ACHN (cell line): ENCODE data around the gene IRF4.

Experiments
- DNase-seq: peaks from one replicate; pipeline ENCODE4 v3.0.0-alpha.2; 2015
- in situ Hi-C: cut with HindIII; loops from 2 replicates; pipeline ENCODE4 v1.10.0; 2017; ENCODE audit warnings: low sequenced_read_pairs, low pct_ligation_motif_present, low pct_unique_long_range_greater_than_20kb

IRF4 gene

DNA sequence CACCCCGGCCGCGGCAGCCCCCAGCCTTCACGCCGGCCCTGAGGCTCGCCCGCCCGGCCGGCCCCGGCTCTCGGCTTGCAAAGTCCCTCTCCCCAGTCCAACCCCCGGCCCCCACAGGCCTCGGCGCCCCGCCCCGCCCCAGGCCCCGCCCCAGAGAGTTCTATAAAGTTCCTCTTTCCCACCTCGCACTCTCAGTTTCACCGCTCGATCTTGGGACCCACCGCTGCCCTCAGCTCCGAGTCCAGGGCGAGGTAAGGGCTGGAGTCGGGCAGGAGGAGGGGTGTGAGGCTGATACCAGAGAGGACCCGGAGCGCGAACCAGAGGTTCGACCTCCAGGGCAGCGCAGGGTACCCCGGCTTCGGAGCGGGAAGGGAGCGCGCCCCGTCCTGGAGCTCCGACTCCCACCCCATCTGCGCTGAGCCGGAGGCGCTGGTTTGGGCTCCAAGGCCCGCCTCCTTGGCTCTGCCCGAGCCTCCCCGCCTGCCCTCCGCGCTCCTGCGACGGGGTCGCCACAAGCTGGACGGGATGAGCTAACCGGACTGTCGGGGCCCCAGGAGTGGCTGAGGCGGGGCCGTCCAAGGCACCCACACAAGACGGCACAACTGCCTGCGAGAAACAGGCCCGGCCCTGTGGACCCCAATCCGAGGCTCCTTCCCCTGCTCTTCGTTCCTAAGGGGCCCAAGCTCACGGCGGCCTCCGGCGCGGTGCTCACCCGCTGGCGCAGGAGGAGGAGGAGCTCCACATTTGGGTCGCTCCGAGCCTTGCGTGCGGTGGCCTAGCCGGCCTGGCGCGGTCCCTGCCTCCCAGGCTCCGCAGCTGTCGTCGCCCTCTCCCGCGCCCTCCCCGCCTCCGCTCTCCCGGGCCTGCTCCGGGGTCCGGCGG, at the start of gene IRF4:
TSS of gene IRF4 (plus strand) at position 194 of the 882 bp plus-strand sequence. CDS start 1,401 bp downstream, outside the sequence.
- no peak for DNase-seq
- in situ Hi-C loops = no loop called here

DNA sequence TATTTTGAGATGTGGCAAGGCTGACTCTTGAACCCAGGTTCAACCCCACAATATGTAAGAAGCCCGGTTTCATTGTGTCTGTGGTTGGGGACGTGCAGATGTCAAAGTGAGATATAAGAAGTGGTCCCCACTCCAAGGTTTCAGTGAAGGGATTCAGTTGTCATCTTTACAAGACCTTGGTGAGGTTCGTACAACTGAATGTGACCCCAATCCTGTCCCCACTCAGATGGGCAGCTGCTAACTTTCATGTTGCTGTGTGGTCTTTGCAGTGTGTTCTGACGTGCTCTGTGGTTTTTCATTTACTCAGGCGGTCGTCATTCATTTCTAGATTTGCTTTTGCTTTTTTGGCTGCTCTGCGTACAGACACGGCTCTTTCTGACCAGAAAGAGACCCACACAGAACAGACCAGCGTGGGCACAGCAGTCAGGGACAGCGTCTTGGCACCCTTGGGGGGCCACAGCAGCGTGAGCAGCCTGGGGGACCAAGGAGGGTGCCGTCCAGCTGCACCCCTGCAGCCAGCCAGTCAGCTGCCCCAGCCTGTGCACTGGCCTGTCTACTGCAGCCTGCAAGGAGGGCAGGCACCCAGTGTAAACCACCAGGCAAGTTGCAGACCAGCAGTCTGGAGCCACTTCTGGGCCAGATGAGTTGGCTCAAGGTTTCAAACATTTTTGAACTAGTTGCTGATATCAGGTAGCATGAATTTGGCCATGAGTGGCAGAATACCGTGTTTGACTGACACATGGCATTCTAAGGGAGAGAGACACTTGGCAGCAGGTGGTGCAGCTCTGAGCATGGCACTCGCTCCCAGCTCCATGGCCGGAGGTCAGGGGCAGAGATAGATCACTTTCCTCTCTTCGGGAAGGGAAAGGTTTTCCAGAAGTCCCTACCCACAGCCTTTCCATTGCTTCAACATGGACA, 49.4 kb upstream of the IRF4 start:
- in situ Hi-C loops = no loop called here
- no peak for DNase-seq

DNA sequence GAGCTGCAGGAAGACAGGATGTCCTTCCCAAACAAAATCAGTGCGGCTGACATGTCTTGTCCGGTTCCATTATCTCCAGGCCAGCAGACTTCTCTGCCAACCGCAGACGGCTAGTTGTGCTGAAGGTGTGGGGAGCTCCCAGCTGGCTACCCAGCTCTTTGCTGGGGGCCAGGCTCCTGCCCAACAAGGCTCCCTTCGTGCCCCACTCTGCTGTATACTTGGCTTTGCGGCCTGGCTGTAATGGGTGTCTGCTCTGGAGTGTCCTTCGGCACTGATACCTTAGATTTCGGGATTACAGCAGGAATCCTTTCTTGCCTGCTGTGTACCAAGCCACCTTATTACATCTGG, 48.7 kb upstream of the IRF4 start:
- in situ Hi-C loops = no loop called here

DNA sequence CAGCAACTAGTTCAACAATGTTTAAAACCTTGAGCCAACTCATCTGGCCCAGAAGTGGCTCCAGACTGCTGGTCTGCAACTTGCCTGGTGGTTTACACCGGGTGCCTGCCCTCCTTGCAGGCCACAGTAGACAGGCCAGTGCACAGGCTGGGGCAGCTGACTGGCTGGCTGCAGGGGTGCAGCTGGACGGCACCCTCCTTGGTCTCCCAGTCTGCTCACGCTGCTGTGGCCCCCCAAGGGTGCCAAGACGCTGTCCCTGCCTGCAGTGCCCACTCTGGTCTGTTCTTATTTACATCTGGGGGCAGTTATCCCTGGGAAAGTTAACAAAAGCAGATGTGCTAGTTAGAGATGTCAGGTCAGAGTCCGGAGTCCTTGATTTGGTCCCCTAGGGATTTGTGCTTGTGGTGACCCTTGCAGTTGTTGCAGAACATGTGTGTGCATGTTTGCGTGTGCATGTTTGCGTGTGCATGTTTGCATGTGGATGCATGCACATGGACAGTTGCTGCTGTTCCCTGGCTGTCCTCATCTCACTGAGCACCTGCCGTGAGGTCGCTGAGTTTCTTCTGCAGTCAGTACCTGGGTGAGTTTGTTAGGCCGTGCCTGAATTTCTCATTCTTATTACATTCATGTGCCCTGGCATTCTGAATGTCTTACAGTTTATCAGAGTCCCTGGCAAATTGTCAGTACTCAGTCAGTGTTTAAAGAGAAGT, 48.2 kb upstream of the IRF4 start:
- in situ Hi-C loops = no loop called here
- DNase-seq = no peak

More for the DNA sequence above, 48.7 kb upstream of the IRF4 start:
- no peak for DNase-seq

DNA sequence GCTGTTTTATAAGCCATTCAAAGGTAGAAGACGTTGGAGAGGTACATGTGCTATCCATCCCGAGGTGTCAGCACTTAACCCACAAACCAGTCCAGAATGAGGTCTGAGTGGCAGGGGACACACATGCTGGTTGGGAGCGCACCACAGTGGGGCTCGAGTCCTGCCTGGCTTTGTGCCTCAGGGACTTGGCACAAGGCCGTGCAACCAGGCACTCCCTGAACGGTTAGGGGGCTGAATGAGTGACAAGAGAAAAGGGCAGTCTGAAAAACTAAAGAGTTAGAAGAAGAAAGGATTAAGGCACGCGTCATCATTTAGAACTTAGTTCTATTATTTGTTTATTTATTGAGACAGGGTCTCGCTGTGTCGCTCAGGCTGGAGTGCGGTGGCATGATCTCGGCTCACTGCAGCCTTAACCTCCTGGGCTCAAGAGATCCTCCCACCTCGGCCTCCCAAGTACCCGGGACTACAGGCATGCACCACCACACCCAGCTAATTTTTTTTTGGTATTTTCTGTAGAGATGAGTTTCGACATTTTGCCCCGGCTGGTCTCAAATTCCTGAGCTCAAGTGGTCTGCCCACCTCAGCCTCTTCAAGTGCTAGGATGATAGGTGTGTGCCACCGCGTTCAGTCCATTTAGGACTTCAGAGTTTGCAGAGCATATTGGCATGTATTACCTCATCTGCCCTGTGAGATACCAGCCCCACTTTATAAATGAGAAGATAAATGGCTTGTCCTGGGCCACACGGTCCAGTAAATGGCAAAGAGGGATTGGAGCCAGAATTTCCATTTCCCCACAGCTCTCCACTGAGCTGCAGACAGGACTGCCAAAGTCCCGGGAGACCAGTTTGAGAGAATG, 47.4 kb upstream of the IRF4 start:
- in situ Hi-C loops = no loop called here
- no peak for DNase-seq

DNA sequence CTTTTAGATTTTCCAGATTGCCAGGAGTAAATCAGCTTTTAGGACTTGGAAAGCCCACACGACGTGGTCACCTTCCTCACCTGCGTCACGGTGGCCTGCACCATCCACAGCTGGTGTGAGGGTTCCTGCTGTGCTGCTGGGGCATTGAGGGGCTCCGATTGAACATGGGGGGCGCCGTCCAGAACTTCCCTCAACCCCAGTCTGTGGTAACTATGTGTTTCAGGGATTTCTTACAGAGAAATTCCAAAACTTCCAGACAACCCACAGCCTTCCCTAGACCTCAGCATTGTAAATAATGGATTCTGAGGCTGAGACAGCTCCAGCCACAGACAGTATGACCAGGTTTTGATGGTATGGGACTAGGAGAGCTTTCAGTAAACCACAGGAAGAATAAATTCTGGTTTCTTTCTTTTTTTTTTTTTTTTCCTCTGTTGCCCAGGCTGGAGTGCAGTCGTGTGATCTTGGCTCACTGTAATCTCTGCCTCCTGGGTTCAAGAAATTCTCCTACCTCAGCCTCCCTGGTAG, 46.7 kb upstream of the IRF4 start:
- DNase-seq = no peak
- in situ Hi-C loops = no loop called here

DNA sequence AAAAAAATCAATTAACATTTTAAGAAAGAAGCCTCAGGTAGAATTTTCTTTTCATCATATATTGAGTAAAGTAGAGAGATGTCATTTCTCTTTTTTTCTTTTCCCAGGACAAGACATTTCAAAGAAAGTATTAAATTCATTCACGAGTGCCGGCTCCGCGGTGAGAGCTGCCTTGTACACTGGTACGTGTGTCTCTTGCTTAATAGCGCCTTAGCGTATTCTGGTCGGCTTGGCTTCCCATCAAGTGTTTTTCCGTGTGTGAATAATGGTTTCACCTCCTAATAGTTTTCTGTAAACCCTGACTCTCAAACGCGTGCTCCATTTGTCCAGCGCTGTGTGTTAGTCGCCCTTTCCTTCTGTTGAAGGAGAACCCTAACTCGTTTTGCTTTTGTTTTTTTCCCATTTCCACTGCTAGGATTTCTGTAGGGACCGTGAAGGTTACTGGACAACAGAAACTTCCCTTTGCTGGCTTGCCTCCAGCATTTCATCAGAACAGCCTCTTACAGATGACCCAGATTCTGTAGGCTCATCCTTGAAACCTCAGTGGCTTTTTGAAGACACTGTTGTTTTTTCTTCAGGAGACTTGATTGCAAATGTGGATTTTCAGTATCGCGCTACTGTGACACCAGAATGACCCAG, 45.7 kb upstream of the IRF4 start:
- in situ Hi-C loops = no loop called here
- no peak for DNase-seq

DNA sequence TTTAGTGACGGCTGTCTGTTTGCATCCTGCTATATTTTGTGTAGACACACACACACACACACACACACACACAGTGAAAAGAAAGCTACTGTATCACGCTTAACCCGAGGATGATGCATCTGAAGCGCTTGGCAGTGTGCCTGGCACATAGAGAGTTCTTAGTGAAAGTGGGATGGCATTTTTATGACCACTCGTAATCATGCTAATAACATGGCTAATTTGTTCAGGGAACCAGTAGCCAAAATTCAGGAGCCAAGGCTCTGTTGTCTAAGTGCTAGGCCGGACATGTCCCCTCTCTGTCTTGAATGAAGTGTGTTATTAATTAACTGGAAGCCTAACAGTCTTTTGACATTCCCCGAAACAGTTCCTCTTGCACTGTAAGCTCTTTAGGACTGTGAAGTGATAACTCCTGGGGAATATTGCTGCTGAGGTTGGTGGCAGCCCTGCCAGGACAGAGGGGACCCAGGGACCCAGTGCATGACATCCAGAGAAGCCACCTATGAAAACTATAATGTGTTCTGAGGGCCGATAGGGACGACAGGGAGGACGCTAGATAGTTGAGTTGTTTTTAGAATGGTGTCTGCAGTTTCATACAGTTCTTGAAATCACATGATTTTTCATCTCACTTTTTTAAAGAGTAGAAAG, 45.0 kb upstream of the IRF4 start:
- DNase-seq = no peak
- in situ Hi-C loops = no loop called here

DNA sequence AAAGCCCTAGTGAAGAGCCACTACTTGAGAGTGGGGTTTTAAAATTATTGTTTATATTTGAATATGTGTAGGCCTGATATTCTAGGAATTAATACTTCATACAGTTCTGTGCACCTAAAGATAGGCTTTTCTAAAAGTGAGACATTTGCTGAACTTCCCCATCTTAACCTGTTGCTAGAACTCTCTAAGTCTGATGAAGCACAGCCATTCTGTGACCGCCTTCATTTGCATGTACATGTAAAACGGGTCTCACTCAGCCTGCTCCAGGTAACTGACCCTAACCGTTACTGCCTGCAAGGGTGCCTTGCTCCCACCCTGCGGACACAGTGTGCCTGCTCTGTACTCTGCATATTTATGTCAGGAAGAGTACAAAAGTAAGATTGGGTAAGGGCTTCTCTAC, 44.3 kb upstream of the IRF4 start:
- DNase-seq = no peak
- in situ Hi-C loops = no loop called here

DNA sequence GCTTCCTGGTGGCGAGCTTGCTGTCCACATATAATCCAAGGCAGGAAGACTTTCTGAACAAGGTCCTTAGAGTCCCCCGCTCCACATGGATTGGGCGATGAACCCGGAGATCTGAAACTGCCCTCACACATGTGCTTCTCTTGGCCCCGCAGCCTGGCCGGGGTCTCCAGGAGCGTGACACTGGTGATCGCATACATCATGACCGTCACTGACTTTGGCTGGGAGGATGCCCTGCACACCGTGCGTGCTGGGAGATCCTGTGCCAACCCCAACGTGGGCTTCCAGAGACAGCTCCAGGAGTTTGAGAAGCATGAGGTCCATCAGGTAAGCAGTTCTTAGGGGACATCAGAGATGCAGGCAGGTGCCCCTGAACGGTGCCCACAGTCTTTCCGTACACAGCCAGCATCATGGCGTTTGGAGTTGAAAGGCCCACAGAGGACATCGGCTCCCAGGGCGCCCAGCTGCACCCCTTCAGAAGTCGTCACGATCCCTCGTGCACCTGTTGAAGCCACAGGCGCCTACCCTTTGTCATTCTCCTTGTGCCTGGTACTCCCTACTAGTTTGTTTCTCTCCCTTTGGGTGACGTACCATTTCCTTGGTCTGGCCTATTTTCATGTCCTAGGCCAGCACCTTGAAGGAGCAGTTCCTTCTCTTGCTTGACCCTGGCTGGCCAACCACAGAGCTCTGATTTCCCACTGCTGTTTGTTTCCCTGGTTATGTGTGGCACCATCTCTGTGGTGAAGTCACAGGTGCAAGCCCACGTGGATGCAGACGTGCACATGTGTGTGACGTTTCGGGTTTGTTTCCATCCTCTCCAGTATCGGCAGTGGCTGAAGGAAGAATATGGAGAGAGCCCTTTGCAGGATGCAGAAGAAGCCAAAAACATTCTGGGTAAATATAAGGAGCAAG, 43.3 kb upstream of the IRF4 start:
- DNase-seq = no peak
- in situ Hi-C loops = no loop called here

DNA sequence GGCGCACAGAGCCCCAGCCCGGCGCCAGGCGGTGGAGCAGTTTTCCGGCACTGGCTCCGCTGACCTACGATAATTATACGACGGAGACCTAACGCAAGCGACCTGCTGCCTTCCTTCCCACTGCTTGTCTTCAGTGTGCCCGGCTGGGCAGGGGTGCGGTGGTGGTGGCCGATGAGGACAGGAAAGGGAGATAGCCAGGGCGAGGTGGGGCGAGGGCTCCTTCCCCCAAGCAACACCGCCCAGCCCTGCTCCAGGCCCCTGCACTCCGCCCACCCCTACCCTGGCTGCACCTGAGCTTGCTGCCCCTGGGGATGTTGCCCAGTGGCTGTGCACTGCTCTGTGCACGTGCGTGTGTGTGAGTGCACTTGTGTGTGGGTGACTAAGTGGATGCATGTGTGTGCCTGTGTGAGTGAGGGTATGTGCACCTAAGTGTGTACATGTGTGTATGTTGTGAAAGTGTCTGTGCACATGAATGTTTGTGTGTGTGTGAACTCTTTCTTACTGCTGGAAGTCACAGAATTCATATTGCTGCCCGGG, 42.6 kb upstream of the IRF4 start:
- DNase-seq = no peak
- in situ Hi-C loops = no loop called here

DNA sequence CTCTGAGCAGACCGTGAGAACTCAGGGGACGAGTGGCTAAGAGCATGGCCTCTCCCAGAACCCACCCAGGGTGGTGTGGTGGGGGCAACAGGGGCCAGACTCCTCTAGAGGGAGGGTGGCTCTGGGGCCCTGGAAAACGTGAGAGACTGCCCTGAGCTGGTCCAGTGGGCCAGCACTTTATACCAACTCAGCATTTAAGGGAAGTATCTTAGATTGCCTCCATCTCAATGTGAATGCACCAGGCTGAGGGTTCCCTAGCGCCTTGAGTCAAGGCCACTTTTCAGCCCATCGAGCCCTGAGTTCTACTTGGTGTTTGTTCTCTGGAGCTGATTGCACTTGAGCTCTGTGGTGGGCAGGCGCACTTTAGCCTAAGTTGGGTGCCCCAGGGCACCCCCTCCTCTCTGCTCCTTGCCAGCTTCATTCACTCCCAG, 42.0 kb upstream of the IRF4 start:
- DNase-seq = no peak
- in situ Hi-C loops = no loop called here

DNA sequence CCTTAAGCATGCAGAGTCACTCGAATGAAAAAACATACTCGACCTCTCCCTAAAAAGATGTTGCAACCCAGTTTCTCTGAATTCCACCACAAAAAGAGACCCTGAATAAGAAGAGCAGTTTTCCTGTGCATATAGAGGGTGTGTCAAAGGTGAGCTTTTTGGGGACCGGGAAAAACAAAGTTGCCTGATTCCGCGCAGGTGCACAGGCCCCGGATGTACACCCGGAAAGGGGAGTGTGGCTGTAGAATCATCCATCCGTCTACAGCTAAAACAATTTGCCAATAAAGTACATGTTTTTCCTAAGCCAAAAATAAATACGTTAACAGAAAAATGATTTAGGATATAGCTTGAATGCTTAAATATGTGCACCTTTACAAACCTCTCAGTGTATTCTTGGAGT, 41.2 kb upstream of the IRF4 start:
- DNase-seq = no peak
- in situ Hi-C loops = no loop called here

DNA sequence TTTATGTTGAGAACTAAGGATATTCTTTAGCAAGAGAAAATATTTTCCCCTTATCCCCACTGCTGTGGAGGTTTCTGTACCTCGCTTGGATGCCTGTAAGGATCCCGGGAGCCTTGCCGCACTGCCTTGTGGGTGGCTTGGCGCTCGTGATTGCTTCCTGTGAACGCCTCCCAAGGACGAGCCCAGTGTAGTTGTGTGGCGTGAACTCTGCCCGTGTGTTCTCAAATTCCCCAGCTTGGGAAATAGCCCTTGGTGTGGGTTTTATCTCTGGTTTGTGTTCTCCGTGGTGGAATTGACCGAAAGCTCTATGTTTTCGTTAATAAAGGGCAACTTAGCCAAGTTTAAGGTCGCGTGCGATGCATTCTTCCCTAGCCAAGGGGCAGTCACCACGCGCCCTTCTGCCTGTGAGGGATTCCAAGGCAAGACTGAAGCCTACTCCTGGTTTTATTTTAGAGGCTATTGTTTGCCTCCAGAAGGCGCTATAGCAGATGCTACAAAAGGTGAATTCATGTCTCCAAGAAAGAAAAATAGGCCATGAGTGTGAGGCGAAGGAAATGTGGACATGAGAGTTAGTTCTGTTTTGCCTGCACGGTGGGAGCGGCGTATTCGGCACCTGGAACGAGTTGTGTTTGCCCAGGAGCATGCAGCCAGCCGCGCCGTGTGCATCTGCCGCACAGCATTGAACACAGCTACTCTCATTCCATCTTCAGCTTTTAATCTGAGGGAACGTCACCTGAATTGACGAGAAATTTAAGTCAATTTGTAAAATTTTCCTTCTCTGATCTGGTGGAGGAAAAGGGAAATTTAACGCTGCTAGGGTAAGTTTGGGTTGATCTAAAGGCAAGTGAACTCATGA, 40.3 kb upstream of the IRF4 start:
- DNase-seq = no peak
- in situ Hi-C loops = no loop called here

DNA sequence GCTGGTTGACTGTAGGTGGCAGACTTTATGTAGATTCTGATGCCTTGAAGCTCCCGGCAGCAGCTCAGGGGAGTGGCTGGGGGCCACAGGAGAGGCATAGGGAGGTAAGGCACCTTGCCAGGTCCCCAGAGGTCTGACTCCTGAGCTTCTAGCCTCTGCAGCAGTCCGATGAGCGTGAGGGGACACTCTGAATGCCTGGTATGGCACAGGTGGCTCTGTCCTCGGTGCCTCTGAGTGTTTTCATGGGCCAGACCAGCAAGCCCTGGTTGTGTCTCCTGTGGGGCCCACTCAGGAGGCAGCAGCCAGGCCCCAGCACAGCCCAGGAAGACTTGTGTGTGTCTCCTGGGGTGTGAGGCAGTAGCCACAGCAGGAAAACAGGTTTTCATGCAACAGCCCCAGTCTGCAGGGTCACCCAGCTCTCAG, 39.7 kb upstream of the IRF4 start:
- in situ Hi-C loops = no loop called here
- no peak for DNase-seq
